NCI-H774 (cell line): Measurements from ENCODE around the gene ABHD16A.
A peak's percentile ranks its signal among the peaks of the same experiment; 100 is the strongest.

Source experiments
- DNase-seq: peaks from one replicate; lab custom pipeline; 2025; lab: John Stamatoyannopoulos, UW

Gene ABHD16A

DNA sequence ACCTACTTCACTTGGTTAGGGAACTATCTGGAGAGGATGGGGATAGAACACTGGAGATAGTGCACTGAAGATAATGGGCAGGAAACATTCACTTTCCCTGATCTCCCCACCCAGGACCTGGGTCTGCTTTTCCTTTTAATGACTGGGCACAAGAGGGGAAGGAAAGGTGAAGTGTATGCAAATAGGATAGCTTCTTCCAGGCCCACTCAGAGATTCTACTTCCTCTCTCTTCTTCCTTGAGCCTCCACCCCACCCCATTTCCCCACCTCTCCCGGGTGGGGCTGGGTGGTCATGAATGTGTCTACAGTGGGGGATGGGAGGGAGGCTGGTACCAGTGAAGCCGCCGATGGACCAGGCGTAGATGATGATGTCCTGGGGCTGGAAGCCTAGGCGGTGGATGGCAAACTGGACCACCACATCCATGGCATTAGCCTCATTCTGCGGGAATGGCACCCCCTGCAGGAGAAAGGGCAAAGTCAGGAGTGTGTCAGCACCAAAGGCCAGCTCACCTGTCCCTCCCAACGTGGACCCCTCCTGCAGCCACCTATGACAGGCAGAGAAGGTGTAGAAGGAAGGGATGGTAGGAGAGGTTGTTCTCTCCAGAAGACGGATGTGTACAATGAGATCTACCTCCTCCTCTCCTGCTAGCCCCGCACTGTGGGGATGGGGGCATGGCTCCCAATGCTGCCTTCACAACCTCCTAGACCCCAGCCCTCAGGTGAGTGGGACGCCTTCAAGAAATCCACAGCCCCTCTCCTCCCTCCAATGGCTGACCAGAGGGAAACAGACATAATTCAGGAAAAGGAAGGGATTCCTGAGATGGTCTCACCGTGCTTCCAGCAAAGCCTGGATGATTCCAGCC lies 13.6 kb downstream of the ABHD16A start:
- no peak for DNase-seq

DNA sequence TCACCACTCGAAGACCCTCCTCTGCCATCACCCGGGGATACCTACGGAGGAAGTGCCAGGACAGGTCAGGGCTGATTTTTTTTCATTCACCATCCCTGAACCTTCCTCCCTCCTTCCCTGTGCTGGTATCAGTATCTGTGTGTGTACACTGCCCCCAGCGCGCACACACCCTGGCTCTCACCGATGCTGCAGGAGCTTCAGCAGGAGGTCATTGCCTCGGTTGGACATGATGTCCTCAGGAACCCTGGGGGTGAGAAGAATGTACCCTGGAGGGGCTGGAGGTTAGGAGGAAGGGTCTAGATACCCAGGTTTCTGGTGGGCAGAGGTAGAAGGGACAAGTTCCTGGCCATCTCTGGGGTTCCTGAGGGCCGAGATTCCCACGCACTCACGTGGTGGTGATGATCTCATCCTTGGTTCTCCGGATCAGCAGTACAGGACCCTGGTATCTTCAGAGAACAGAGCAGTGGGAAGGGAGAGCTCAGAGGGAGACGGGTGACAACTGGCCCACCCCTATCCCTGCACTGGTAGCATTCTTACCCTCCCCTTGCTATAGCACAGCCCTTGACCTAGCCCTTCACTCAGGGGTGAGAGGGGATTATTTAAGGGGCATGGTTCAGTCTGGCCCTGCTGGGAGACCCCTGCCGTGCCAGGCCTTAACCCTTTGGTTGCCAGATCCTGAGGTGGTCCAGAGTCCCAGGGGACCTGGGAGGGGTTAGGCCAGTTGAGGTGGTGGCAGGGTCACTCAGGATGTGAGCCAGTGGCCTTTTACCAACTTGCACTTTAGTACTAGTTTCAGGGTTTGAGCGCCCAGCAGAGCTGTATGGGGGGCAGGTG lies 15.0 kb downstream of the ABHD16A start:
- DNase-seq: no peak

DNA sequence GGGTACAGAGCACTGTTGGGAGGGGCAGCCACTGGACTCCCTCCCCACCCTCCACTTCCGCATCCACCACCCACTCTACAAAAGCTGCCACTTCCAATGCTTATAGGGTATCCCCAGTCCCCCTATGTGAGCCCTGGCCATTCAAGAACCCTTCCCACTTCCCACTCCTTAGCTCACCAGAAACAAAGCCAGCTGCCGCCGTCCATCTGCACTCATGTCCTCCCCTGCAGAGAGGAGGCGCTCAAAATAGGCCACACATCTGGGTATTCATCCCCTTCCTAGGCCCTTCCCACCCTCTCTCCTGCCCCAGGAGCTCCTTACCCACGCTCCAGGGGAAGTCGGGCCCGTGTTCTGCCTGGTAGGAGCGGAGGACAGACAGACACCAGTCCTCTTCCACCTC lies 15.8 kb downstream of the ABHD16A start:
- no peak for DNase-seq

DNA sequence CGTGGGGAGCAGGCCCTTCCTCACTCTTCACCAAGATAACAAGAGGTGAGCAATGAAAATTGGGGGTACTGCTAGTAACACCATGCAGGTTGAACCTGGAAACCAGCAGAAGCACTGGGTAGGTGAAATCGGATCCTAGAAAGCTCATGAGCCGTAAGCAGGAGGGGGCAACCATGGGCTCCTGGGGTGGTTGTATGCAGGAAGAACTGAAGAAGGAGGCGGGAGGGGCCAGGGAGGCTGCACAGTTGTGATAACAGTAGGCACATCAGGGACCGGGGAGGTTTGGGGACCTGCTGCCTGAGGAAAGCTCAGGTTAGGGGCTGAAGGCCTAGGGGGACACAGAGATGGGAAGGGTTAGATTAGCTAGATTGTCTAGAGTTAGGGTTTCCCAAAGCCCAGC lies 16.6 kb downstream of the ABHD16A start:
- no peak for DNase-seq

DNA sequence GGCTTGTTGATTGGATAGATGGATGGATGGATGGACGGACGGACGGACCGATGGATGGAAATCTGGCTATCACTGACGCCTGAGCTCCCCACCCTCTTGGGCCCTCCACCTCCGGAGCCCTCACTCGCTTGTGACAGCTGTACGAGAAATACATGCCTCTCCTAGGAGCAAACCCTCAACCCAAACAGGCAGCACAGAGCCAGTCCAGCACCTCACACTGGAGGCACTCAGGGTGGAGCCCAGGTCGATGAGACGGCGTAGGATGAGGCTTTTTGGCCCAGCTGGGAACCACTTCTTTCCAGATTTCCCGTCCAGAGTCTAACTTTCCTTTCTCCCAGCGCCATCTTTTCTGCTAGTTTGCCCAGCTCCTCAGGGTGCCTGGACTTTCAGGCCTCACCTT lies 19.5 kb downstream of the ABHD16A start:
- DNase-seq: no peak

DNA sequence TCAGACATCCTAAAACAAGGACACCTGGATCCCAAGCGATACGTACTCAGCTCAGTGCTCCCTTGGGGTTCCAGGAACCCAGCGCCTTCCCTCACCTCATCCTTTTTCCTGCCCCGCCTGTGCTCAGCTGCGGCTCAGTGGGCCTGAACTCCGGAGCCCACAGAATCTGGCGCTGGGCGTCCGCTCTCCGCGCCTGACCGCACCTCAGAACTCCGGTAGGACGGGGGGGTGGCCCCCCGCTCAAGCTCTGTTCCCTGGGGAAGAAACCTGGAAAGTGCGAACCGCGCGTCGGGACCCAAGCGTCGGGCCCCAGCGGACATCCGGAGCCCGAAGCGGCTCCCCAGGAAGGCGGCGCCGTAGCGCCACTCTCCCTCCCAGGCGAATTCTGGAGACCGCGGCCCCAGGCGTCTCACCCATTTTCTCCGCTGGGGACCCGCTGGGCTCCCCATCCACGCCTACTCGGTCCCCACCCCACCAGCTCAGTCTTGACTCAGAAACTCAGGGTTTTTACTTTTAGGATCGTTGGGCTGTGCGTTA lies 21.9 kb downstream of the ABHD16A start:
- peak; percentile 36 for DNase-seq

DNA sequence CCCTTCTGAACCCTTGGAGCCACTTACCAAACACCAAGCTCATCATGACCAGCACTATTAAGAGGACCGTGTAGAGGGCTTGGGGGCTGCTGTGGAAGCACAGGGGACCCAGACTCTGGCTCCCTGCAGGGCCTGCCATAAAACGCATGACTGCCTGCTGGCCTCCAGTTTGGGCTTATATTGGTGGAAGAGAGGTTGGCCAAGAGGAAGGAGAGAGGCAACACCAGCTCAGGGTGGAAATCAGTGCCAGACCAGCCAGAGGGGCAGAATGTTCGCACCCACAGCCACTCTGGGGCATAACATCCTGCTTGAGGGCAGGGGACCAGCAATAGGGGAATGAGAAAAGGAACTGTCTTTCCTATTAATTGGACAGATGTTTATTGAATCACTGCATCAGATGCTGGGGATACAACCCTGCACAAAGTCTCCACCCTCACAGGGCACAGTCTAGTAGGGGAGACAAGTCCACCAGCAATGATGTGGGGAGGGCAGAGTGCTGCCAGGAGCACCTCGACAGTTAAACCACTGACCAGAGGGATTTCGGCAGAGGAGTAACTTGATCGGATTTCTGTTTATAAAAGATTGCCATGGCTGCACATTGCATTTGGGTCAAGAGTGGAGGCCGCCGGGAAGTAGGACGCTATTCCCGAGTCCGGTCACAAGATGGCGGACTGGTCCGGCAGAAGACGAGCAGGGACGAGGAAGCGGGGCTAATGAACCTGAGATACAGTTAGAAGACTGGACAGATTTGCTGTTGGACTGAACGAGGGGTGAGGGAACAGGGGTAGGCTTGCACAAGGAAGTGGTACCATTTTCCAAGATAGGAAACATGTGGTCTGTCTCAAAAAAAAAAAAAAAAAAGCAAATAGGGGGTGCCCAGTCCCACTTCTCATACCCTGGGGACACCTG lies 22.6 kb downstream of the ABHD16A start, which contains the start of gene LY6G5C:
TSS of gene LY6G5C (minus strand) at position 842 of the 909 bp plus-strand sequence. CDS start at position 148, 694 bp downstream.
- peak; percentile 60 for DNase-seq

DNA sequence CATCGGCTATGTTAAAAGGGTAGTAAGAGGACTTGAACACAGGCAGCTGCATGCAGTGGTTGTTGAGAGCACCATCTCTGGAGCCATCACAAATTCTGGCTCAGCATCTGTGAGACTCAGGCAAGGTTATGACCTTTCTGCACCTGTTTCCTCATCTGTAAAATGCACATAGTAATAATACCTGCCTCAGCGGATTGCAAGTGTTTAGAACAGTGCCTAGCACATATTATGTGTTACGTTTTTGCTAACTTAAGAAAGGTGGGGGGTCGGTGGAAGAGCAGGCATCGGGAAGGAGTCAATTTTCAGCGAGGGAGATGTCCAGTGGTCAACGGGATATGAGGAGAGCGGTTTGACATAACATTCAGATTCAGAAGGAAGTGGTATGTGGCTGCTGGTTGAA lies 25.2 kb downstream of the ABHD16A start:
- no peak for DNase-seq

DNA sequence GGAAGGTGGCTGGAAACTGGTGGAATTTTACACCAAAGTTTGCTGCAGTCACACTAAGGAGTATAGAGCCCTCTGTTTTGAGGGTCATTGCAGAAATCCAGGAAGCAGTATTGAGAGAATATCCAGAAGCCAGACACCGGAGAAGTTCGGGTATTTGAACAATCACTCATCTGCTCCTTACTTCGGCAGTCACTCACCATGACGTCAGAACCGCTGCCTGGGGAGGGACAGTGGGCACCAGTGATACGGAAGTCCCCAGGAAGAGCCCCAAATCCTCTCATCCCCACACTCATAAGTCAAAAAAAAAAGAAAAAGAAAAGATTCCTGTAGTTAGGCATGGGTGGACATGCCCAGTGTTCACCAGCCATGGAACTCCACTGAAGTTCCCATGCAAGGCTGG lies 26.2 kb downstream of the ABHD16A start:
- no peak for DNase-seq

DNA sequence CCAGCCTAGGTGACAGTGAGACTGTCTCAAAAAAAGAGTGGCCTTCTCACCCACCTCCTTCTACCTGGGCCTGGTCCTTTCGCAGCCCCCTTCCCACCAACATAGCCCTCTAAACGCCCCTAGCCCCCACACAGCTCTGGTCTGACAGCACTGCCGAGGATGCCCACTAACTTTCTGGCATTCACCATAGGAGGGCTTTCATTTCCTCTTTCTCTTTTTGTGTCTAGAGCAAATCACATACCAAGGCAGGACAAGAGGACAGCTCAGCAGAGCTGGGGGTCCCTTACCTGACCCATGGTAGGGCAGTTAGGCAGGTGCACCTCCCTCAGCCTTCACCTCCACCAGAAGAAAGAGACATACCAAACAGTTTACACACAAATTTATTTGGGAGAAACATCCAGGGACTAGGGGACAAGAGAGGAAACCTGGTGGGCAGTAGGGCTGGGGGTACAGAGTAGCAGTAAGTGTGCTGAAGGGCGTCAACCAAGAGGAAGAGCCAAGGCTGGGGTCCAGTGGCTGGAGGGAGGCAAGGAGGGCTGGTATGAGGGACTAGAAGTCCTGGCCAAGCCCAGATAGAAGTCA lies 26.7 kb downstream of the ABHD16A start:
- DNase-seq: no peak

DNA sequence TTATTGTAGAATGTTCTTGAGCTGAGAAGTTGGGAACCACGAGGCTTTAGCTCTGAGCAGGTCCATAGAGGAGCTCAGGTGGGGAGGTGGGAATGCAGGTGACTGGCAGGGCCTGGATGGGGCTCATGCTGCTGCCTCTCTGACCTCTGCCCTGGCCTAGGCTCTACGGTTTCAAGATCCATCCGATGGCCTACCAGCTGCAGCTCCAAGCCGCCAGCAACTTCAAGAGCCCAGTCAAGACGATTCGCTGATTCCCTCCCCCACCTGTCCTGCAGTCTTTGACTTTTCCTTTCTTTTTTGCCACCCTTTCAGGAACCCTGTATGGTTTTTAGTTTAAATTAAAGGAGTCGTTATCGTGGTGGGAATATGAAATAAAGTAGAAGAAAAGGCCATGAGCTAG lies 33.4 kb downstream of the ABHD16A start, which contains the start of gene LY6G5B:
TSS of gene LY6G5B (plus strand) at position 301 of the 400 bp plus-strand sequence. CDS start 975 bp downstream, outside the sequence.
- no peak for DNase-seq

DNA sequence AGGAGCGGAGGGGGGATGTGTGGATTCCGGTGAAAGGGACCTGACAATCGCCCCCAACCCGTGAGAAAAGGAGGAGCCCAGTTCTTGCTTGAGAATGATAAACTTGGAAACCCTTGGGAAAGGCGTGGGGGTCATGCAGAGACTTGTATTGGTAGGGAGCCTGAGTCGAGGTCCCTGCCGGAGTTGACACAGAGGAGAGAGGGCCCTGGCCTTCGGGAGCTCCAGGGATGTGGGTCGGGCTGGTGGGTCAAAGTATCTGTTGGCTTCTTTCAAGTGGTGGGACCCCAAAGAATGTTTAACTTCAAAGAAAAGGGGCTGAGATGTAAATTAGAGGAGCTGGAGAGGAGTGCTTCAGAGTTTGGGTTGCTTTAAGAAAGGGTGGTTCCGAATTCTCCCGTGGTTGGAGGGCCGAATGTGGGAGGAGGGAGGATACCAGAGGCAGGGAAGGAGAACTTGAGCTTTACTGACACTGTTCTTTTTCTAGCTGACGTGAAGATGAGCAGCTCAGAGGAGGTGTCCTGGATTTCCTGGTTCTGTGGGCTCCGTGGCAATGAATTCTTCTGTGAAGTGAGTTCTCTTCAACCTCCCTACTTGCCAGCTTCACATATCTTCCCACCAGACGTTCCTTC lies 36.7 kb downstream of the ABHD16A start:
- DNase-seq: no peak

DNA sequence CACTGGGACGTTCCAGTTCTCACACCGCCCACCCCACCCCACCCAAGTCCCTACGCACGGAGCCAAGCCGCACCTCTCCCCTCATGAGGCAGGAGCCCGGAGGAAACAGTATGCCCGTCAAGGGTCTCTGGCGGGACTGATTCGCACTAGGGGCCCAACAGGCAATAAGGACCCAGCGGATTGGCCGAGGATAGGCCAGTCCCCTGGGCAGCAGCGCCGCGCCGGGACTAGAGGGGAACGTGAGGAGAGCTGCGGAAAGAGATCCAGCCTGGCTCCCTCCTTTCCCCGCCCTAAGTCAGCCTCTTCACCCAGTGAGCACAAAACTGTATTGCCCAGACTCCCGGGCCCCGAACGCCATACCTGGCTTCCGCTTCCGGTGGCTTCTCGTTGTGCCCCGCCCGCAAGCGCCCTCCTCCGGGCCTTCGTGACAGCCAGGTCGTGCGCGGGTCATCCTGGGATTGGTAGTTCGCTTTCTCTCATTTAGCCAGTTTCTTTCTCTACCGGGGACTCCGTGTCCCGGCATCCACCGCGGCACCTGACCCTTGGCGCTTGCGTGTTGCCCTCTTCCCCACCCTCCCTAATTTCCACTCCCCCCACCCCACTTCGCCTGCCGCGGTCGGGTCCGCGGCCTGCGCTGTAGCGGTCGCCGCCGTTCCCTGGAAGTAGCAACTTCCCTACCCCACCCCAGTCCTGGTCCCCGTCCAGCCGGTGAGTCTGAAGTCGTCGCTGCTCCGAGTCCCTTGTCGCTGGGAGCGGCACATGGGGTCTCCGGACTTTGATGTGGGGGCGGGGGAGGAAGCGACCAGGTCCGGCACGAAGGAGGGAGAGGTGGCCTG lies 37.4 kb downstream of the ABHD16A start, which contains the start of gene CSNK2B:
TSS of gene CSNK2B (plus strand) at position 580 of the 836 bp plus-strand sequence. CDS start 752 bp downstream, outside the sequence.
- DNase-seq: peak; percentile 96

DNA sequence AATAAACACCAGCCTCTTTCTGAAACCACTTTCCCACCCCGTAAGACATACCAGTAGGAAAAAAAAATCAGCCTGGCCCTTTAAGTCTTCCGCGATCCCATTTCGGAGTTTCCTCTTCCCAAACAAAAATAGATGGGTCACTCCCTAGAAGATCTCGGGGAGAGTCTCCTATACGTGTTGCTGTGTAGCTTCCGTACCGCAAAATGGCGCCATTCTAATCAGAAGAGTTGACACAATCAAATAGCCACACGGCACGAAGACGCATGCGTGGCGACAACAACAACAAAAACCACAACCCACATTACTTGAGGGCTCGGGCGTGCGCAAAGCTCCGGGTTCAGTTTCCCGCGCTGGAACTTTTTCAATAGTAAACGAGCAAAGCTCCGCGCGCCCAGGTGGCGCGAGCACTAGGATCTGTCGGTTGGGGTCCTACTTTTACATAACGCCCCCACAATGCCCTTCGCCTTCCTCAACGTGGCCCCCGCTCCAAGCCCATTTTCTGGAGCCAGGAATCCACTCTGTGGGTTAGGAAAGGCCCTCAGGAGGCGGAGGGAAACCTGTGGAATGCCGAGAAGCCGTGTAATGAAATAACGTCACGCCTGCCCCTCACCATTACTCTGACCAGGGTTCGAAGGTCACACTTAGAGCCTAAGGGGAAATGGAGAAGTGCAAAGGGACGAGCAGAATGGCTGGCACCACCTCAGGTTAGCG lies 38.2 kb downstream of the ABHD16A start, which contains the start of gene GPANK1:
TSS of gene GPANK1 (minus strand) at position 208 of the 711 bp plus-strand sequence. CDS start 519 bp downstream, outside the sequence.
- DNase-seq: peak; percentile 89

DNA sequence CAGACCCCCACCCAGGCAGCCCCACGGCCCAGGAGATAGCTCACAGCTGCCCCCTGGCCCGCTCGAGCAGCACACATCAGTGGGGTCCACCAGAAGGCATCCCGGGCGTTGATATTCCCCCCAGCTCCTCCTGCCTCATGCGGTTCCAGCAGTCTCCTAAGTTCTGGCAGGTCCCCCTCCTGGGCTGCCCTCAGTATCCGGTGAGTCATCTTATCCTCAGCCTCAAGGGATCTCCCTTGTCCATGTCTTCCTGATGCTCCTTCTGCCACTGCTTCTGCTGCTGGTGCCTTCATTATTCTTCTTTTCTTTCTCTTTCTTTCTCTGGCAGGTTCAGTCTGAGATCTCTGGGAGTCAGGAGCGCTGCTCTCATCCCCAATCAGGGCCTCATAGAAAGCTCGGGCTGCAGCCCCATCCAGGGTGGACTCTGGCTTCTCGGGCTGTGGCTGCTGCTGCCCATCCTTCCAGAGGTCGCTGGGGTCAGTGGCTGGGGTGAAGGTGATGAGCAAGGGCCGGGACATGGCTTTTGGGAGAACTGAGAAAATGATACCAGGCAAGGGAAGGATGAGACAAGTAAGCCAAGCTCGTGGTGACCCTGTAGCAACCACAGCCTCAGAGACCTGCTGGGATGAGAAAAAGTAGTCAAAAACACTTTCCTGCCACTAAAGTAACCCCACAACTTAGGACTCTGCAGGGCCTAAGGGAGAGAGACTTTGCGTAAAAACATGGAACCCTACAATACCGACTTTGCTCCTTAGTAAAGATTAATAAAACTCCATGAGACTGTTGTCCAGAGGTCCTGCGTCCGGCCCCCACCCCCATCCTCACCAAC lies 38.9 kb downstream of the ABHD16A start:
- no peak for DNase-seq

DNA sequence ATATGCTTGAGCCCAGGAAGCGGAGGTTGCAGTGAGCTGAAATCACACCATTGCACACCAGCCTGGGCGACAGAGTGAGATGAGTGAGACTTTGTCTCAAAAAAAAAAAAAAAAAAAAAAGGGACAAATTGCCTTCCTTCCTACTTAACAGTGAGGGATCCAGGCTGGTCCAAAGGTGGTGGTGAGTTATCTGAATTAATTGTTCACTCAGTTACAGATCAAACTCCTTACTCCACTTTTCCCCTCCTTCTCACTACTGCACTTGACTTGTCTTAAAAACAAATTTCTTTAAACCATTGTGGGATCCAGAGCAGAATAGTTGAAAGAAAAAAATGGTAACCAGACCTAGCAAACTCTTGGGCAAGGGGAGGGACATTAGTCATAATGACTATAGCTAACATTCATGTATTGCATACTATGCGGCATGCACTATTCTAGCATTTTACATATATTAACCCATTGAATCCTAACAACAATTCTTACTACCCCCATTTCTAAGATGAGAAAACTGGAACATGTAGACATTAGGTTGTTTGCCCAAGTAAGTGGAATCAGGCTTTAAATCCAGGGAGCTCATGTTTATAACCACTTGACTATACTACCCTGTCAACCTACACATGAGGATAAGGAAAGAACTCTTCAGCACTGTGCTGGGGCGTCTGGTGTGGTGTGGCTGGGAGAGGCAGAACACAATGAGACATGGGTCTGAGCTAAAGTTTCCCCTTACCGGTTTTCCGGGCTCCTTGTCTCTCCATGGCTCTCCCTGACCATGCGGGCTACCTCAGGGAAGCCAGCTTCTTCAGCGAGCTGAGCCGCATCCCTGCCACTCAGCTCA lies 39.8 kb downstream of the ABHD16A start:
- no peak for DNase-seq
